ENCODE data around the gene HTRA3. TPM values are rescaled to one million over a fixed set of nuclear protein-coding genes. Genes with fewer than 3 reads are reported as not detected.

Gene HTRA3
- total and polyA plus RNA-seq, 2 experiments from 2014 or later, result 6.9 to 15.7 TPM

DNA sequence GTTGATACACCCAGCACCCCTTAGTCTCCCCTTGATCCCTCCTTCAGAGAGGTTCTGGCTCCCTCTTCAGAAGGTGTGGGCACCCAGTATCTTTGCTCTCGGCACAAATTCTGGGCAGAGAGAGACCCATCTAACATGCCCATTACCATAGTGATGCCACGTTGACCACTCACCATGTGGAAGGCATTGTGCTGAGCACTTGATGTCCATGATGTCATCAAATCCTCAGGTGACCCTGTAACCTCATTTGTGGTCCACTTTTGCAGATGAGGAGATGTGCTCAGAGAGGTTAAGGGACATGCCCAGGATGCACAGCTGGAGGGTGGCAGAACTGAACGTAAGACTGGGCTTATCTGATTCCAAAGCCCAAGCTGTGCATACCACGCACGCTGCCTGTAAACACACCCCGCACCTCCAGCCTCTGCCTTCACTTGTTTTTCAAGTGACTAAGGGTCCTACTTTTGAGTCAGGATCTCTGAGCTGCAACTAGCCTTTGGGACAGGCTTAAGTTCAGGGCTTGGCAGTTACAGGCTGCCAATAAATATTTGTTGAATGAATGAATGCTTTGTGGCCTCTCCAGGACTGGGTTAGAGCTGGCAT is 55.2 kb downstream of the HTRA3 start:
- Histone ChIP-seq H3K9me3 (ENCODE audit: low read depth) (no peaks in the 10 kb centered on the region), H3K36me3 (no peaks in the 10 kb centered on the region), H3K27ac (no peak overlapping the region), H3K27me3 (no peaks in the 10 kb centered on the region), H3K4me3 (no peak overlapping the region), H3K4me1 (ENCODE audit: low read depth) (peaks cover 7% of the 10 kb centered on the region)
- TF ChIP-seq, protein P1, sequence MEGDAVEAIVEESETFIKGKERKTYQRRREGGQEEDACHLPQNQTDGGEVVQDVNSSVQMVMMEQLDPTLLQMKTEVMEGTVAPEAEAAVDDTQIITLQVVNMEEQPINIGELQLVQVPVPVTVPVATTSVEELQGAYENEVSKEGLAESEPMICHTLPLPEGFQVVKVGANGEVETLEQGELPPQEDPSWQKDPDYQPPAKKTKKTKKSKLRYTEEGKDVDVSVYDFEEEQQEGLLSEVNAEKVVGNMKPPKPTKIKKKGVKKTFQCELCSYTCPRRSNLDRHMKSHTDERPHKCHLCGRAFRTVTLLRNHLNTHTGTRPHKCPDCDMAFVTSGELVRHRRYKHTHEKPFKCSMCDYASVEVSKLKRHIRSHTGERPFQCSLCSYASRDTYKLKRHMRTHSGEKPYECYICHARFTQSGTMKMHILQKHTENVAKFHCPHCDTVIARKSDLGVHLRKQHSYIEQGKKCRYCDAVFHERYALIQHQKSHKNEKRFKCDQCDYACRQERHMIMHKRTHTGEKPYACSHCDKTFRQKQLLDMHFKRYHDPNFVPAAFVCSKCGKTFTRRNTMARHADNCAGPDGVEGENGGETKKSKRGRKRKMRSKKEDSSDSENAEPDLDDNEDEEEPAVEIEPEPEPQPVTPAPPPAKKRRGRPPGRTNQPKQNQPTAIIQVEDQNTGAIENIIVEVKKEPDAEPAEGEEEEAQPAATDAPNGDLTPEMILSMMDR (IDR thresholded peaks at IDR 0.05; ENCODE audit: low read depth, low read length), result no peak
- DNase-seq (ENCODE audit: low read depth in 1 of 2, low spot score in 1 of 2), result no peak

DNA sequence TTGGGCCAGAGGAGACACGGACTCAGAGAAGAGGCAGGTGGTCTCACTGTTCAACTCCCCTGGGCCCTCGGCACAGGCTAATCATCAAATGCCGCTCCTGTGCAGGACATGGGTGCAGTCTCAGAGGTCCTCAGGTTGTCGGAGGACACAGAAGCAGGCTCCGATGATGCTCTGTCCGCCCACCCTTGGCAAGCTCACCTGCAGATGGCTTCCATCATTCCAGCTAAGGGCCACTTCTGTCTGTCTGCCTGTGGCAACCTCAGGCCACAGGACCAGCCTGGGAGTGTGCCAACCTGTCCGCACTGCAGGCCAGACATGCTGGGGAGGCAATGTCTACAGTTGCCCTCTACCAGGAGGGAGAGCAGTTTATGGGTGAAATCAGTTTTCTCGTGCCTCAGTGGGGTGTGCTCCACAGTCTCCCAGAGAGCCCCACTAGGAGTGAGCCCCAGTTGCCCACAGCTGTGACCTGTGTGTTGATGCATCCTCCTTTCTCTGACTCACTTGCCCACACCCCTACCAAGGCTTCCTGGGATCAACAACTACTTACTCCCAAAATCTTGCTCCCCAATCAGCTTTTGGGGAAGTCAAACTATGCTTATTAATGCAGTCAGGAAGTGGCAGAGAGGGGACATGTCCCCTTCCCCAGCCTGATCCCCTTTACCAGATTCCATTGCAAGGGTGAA is 55.9 kb downstream of the HTRA3 start:
- Histone ChIP-seq H3K27ac (no peak overlapping the region), H3K4me1 (ENCODE audit: low read depth) (peaks cover under 1% of the 10 kb centered on the region), H3K9me3 (ENCODE audit: low read depth) (no peaks in the 10 kb centered on the region), H3K36me3 (no peaks in the 10 kb centered on the region), H3K27me3 (no peaks in the 10 kb centered on the region), H3K4me3 (no peak overlapping the region)
- TF ChIP-seq, protein P1 (IDR thresholded peaks at IDR 0.05; ENCODE audit: low read depth, low read length), result no peak
- DNase-seq (ENCODE audit: low read depth in 1 of 2, low spot score in 1 of 2), result no peak

DNA sequence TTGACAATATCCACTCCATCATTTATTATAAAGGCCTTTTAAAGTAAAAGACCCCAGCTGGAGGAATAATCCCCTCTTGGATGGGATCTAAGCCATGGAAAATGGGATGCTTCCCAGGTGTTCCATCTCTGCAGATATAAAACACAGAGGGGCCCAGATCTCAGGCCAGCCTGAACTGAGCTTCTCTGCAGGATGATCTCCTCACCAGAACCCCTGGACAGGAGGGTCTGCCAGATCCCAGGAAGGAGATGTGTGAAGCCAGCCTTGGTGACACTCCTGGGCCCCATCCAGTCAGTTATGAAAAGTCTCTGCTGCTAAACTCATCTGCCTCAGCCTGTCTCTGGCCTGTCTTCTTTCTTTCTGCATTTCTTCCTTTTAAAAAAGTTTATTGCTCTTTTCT is 56.7 kb downstream of the HTRA3 start:
- TF ChIP-seq, protein P1 (IDR thresholded peaks at IDR 0.05; ENCODE audit: low read depth, low read length), result no peak
- H3K27me3 ChIP-seq, result no peaks in the 10 kb centered on the region
- no peaks in the 10 kb centered on the region for H3K4me1 ChIP-seq (ENCODE audit: low read depth)
- no peak for DNase-seq (ENCODE audit: low read depth in 1 of 2, low spot score in 1 of 2)
- no peak overlapping the region for H3K4me3 ChIP-seq
- no peaks in the 10 kb centered on the region for H3K36me3 ChIP-seq
- H3K9me3 ChIP-seq (ENCODE audit: low read depth), result no peaks in the 10 kb centered on the region
- H3K27ac ChIP-seq, result no peak overlapping the region

DNA sequence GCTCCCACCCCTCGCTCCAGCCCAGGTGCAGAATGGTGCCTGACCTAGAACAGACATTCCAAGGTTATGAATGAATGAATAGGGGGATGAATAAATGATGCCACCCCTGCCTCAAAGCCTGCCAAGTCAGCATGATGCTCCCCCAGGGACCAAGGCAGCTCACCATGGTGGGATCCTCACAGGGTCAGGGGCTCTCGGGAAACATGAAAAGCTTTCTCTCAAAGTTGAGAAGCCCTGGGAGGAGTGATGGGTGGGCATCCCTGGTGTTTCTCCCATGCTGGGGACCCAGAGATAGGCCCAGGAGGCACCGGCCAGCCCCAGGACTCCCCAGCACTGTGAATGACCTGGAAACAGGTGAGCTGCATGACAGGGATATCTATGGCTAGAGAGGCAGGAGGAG is 58.9 kb downstream of the HTRA3 start:
- TF ChIP-seq, protein P1 (IDR thresholded peaks at IDR 0.05; ENCODE audit: low read depth, low read length), result no peak
- DNase-seq (ENCODE audit: low read depth in 1 of 2, low spot score in 1 of 2), result no peak
- Histone ChIP-seq H3K4me1 (ENCODE audit: low read depth) (no peaks in the 10 kb centered on the region), H3K4me3 (no peak overlapping the region), H3K27ac (no peak overlapping the region), H3K36me3 (no peaks in the 10 kb centered on the region), H3K9me3 (ENCODE audit: low read depth) (no peaks in the 10 kb centered on the region), H3K27me3 (no peaks in the 10 kb centered on the region)

DNA sequence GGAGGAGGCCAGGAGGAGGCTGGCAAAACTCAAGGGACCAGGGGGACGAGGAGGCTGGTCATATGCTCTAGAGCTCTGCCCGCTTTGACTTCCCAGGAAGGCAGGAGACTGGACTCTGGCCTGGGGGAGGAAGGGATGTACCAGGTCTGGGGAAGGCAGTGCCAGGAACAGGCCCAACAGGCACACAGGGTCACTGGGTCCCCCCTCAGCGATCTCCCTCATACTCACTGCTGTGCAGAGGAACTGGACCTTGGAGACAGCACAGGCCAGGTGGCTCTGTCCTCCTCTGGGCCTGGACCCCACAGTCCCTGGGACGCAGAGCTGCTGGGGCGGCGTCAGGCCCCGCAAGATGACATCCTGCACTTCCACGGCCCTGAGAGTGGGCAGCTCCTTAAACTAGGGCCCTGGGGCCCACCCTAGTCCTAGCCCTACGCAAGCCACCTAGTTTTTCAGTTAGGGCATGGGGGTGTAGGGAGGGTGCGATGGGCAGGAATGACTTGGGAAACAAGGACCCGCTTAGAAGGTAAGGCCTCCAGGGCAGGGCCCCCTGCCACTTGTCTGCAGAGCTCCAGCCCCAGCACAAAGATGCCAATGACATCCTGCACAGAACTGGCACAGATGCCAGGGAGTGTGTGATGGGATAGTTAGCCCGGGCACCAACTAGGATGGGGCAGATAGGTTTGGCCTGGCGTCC is 59.5 kb downstream of the HTRA3 start:
- Histone ChIP-seq H3K4me3 (no peak overlapping the region), H3K4me1 (ENCODE audit: low read depth) (no peaks in the 10 kb centered on the region), H3K27me3 (no peaks in the 10 kb centered on the region), H3K9me3 (ENCODE audit: low read depth) (no peaks in the 10 kb centered on the region), H3K27ac (no peak overlapping the region), H3K36me3 (no peaks in the 10 kb centered on the region)
- no peak for DNase-seq (ENCODE audit: low read depth in 1 of 2, low spot score in 1 of 2)
- TF ChIP-seq, protein P1 (IDR thresholded peaks at IDR 0.05; ENCODE audit: low read depth, low read length), result no peak

All from cardiac muscle cell (in vitro differentiated cells and primary cell).